Mucosa of gallbladder (tissue), 1 donor: Measurements from ENCODE around the gene PRKAG2. TPM values are rescaled to one million over a fixed set of nuclear protein-coding genes. Genes with fewer than 3 reads are reported as not detected.
"Not testable (repeated sequence)": the region's sequence is repeated elsewhere in the genome, so short reads cannot be mapped to it uniquely, and the experiment has no call there.

Experiments
- DNase-seq: peaks from one replicate; pipeline ENCODE4 v3.0.0-alpha.2; 2020; ENCODE audit warnings: low spot score
- total RNA-seq: library from RNA; stranded (reverse); gene quantifications from one replicate; pipeline ENCODE4 v1.2.1, GENCODE V29; 2021
- donor health status: DM: no; HTN: no; CAD: no.

The PRKAG2 gene
- 54.8 TPM for total RNA-seq

DNA sequence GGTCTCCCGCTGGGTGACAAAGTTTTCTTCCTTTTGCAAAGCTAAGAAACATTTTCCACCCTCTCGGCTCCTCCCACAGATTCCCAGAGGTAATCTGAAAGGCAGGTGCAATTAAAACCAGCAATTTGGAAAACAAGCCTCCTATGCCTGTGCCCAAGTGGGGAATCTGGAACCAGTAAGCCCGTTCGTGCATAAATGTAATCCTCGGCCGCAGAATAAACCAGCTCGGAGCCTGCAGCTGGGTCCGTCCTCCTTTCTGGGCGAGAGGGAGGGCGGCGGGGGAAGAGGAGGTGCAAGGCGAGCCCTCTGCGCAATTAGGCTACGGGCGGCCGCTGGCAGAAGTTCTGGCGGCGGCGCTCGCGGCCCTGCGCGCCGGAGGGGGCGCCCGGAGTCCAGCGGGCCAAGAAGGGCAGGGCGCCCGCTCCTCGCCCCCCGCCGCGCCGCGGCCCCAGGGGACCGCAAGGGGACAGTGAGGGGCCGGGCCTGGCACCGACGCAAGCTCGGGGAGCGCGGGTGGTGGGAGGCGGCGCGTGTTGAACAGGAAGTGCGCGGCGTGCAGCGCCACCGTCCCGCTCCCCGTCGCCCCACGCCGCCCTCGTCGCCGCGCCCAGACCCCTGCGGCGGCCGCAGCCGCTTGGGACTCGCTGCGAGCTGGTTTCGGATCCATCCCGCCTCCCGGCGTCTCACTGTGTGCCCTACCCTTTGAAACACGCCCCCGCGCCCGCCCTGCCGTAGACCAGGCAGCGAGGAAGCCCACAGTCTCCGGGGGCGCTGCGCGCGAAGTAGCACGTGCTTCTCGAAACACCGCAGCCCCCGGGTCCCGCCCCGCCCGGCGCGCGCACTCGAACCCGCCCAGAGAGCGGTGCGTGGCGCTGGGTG is at the start of gene PRKAG2:
Gene PRKAG2, minus strand, starts transcription at position 217 of the 879 bp plus-strand sequence. CDS start 495 bp downstream, outside the sequence.
- peak; percentile 55 for DNase-seq

DNA sequence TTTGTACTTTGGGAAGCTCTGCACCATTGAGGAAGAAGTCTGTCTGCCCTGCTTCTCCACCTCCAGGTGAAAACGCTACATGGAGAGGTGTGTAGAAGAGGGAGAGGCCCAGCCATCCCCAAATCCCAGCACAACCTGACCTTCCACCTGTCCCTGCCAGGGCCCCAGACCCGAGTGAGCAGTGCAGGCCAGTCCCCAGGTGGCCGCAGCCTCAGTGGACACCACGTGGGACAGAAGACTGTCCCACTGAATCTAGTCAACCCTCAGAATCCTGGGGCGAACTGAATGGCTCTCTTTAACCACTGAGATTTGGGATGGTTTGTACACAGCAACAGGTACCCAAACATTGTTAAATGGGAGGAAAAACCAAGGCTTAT is 49.4 kb upstream of the PRKAG2 start:
- DNase-seq = no peak

DNA sequence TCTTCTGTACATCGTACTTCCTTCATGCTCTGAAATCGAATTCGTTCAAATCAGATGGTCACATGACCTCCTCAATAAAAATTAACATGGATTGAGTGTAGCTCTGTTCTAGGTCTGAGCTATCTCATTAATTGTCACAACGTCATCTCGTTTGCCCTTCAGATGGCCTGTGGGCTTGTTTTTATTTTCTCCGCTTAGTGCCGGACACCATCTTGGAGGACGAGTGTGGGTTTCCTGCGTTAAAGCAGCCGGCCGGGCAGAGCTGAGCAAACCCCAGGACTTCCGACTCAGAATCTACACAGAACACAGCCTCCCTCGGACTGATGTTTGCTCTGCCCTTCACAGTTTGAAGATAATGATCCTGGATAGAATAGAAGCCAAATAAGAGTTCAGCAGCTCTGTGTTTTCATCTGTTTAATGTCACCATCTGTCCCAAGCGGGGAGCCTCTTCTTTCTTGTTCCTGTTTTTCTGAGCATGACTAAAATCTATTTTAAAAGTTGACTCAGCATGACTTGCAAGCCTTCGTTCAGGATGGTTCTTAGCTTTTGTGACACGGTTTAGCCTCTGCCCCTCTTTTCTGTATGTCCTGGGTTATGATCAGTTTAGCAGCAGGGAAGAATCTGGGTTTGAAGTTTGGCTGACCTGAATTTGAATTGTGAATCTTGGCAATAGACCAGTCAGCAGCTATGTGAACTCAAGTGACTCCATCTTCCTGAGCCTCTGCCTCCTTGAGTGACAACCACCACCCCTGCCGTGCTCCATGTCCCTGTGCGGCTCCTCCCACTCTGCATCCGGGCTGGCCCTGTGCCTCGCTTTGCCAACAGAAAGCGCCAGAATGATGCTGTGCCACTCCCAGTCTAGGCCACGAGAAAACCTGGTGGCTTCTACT is 48.8 kb upstream of the PRKAG2 start:
- DNase-seq = peak; percentile 22

DNA sequence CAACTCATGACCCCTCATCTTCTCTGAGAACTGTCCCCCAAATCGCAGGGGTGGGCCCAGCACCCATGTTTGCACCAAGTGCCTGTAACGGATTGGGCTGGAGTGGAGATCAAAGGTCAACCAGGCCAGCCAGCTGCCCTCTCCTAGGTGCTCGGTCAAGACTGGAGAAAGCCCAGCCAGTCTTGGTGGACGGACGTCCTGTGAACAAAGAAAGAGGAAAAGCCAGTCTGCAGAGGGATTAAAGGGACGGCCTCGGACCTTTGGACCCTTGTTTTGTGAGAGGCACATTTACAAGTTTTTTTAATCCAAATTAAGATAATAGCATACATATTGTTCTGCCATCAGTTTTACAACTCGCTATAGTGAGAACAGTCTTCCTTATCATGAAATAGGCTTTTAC is 47.6 kb upstream of the PRKAG2 start:
- DNase-seq = no peak

DNA sequence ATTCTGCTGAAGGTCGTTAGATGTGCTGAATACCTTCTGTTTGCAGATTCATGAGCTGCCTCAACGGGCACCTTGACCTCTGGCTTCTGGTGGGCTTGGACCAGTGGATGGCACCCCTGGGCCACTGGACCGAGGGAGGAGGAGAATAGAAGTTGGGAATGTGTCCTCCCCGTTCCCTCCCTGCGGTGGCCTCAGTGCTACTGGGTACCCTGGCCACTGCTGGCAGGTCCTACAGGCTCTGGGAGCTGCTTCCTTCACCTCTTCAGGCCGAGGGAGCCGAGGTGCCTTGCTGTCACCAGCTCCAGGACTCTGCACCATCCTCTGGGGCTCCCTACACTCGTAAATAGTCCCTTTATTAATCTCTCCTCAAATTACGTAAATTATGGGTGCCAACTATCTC is 47.1 kb upstream of the PRKAG2 start:
- no peak for DNase-seq

DNA sequence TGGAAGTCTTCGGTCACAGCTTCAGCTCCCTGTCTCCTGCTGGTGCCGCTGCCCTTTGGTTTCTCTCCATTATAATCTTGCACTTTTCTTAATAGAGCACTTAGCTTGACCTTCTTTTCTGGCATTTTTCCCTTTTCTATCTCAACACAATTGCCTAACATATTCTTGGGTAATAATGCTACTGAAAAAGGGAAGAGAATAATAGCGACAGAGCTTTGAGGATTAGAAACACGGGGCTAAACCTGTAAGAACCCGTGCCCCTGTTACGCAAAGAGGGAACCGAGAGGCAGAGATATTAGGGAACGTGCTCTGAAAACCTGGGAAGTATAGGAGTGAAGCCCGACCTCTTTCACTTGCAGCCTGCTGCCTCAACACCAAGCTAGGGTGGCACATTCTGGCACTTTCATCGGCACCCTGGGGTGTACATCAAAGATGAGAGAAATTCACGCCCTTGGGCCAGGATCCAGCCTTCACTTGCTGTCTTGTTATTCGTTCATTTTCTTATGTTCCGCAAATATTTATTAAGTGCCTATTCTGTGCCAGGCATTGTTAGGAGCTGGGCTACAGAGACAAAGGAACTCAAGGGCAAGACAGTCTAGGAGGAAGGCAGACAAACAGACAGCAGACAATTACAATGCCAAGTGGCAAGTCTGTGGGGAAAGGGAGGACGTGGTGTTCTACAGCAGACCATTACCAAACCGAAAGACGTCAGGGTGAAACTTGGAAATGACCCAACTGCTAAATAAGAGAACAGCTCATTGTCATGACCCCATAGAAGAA is 46.4 kb upstream of the PRKAG2 start:
- DNase-seq = peak; percentile 34

DNA sequence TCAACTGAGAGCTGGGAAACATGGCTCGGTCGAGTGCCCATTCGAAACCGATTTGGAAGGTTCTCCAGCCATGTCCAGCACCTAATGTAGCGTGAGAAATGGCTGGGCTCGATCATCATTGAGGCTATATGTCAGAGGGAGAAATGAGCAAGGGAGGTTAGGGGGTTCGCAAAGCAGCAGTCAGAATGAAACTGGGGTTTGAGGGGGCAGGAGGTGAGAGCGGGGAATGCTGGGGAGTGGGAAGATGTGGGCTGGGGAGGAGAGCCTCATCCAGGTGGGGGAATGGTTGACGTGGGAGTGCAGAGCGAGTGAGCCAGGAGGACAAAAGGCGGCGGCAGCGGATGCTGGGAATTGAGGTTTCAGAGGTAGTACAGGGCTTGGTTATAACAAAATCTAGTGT is 44.5 kb upstream of the PRKAG2 start:
- DNase-seq = no peak

DNA sequence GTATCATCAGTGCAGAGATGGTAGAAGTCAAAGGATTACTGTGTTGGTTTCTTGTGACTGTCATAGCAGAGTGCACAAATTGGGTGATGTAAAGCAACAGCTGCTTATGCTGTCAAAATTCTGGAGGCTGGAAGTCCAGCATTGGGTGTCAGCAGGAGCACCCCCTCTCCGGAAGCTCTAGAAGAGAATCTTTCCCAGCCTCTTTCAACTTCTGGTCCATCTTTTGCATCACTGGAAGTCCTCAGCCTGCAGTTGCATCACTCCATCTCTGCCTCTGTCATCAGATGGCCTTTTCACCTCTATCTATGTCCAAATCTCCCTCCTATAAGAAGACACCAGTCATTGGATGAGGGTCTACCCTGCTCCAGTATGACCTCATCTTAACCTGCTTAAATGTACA is 43.6 kb upstream of the PRKAG2 start:
- DNase-seq = no peak

DNA sequence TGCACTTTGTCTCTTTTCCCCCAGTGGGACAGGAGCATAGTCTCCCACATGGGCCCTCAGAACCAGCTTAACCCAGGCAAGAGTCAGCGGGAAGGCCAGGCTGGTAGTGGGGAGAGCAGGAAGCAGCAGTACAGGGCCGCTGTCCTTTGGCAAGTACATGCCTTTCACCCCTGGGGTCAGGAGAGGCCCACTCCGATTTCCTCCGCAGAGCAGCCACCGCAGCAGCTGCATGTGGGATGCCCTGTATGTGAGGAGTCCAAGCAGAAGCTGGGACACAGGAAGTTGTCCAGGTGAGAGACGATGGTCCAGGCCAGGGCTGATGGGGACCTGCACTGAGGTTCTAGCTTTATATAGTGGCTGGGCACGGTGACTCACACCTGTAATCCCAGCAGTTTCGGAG is 42.7 kb upstream of the PRKAG2 start:
- DNase-seq = no peak

DNA sequence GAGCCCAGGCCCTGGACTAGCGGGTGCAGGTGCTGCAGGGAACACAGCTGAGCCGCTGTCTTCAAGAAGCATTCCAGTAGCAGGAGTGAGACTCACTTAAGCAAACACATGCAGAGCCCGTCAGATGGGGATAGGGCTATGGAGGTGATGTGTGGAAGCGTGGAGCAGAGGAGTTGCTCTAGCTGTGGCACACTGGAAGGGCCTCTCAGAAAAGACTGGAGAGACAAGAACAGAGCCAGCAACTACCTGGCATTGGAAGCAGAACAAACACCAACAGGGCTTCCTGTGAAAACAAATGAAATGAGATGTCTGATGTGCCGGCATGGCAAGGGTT is 41.6 kb upstream of the PRKAG2 start:
- no peak for DNase-seq

DNA sequence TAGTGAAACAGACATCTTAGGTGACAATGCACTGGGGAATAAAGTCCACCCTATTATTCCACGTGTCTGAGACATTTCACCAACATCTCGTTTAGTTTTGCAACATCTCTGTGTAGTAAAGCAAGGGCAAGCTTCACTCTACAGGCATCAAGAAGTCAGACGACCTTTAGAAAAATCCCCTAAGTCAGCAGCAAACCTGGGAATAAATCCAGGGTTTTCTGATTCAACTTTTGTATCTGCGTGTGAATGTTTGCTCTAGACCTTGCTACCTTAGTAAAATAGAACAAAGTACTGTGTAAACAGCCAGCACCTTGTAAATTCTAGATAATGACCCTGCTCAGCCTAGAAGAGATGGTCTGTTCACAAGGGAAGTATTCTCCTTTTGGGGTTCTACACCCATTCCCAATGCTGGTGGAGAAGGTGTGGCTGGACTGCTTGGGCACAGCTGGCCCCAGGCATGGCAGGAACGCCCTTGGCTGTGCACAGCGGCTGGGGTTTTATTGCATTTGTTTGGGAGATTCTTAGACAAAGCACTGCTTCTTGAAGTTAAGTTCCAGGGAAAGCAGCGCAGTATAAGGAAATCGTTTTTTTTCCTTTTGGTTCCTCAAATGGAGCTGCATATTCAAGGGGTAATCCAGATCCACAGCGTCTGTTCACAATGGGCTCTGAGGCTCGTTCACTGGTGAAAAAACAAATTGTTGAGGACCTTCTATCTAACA is 41.0 kb upstream of the PRKAG2 start:
- no peak for DNase-seq

DNA sequence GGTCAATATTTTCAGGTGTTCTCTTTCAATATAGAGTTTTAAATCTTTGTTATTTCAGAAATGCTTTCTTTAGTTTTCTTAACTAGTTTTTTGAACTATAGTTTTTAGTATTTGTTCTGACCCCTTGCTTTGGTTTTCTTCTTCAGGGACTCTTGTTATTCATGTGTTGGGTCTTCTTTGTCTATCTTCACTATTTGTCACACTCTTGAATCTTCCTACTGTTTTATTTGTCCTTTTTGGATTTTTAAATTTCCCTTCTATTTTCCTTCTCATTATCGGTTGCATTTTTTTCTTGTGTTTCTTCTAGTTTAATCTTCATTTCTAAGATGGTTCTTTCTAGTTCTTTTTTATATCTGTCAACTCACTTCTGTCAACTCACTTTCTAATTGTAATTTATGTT is 37.1 kb upstream of the PRKAG2 start:
- no peak for DNase-seq

DNA sequence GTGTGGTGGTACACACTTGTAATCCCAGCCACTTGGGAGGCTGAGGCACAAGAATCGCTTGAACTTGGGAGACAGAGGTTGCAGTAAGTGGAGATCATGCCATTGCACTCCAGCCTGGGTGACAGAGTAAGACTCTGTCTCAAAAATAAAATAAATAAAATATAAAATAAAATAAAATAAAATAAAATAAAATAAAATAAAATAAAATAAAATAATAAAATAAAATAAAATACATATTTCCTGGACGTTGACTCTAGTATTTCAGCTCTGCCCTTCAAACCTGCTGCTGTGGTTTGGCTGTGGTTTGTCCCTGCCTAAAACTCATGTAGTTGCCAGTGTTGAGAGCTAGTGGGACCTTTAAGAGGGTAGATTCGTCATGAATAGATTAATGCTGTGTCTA is 33.7 kb upstream of the PRKAG2 start:
- not testable (repeated sequence) for DNase-seq

DNA sequence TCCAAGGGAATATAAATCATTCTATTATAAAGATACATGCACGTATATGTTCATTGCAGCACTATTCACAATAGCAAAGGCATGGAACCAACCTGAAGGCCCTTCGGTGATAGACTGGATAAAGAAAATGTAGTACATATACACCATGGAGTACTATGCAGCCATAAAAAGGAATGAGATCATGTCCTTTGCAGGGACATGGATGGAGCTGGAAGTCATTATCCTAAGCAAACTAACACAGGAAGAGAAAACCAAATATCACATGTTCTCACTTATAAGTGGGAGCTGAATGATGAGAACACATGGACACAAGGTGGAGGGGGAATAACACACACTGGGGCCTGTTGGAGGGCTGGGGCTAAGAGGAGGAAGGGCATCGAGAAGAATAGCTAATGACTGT is 30.2 kb upstream of the PRKAG2 start:
- DNase-seq = not testable (repeated sequence)

DNA sequence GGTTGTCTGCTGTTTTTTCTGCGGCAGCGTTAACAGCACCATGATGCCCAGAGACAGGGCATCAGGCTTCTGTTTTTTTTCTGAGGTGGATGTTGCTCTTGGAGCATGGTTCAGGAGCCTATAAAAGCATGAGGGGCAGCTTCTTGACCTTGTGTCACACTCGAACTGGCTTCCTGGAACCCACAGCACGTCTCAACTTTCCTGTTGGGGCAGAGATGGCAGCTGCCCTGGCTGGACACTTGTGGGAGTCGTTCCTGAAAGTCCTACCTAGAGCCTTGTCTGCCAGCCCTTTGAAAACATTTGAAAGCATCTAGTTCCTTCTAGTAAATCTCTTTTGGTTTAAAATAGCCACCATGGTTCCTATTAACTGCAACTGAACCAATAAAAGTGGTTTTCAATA is 28.9 kb upstream of the PRKAG2 start:
- DNase-seq = no peak

DNA sequence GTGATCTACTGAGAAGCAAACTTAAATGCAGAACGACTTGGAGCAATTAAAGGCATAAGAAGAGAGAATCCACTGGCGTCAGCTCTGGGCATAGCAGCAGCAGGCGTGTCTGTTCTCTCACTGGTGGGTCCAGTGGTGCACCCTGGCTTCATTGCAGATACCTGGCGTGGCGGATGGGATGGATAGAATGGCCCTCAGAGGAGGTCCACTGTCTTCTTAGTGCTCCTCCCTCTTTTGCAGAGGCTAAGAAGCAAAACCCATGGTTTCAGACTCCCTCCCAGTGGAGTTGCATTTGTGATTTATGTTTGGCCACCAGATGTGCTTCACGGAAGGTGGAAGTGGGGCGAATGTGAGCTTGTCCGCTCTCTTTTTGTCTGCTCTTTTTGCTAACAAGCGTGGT is 28.4 kb upstream of the PRKAG2 start:
- no peak for DNase-seq

DNA sequence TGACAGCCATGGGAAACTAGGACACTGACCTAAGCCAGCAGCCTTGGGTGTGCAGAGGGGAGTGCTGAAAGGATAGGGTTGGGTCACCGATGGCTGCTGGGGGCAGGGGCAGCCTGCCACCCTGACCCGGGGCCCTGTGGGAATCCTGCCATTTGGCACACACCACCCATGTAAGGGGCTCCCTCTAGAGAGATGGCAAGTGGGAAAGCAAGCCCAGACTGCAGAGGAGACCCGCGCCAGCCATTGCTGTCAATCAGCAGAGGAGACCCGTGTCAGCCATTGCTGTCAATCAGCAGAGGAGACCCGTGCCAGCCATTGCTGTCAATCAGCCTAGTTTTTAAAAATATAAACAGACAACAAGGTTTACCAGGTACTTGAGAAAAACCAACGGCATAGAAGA is 27.4 kb upstream of the PRKAG2 start:
- DNase-seq = no peak

DNA sequence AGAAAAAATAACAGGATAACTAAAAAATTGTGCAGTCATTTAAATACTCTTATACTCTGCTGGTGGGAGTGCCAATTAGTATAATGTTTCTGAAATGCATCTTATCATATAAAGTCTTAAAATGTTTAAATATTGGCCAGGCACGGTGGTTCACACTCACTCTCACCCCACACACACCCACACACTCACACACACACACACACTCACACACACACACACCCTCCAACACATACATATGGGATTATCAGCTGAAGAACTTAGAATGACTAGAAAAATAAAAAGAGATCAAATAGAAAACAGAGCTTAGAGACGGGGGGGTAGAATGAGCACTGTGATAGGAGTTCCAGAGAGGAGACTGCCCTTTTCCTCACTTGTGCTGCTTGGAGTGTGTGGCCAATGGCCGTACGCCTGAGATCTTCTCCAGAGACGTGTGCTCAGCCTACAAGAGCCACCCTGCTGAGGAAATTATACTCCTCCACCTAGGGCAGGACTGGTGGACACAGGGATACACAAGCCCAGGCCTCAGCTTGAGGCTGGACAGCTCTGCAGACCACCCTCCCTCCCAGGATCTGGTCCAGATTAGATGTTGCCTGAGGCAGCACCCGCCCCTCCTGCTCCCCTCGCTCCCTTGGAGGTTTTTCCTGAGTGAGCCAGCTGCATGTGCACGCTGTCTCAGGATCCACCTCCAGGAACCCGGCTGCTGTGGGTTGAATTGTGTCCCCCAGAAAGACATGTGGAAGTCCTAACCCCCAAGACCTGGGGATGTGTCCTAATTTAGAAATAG is 26.5 kb upstream of the PRKAG2 start:
- no peak for DNase-seq

DNA sequence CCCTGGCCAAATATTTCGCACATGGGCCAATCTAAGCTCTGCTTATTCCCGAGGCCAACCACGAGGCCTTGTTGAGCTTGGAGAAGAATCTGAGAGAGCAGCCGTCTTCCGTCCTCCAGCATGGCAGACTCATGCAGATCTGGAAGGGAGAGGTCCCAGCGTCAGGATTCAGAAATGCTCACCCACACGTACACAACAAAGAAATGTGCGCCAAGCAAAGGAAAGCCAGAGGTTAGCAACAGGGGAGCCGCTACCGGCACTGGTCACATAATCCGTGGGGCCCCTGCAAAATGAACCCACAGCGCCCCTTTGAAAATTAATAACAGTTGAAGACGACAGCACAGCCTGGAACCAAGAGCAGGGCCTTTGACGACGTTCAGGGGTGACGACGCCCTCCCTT is 25.4 kb upstream of the PRKAG2 start:
- DNase-seq = no peak

DNA sequence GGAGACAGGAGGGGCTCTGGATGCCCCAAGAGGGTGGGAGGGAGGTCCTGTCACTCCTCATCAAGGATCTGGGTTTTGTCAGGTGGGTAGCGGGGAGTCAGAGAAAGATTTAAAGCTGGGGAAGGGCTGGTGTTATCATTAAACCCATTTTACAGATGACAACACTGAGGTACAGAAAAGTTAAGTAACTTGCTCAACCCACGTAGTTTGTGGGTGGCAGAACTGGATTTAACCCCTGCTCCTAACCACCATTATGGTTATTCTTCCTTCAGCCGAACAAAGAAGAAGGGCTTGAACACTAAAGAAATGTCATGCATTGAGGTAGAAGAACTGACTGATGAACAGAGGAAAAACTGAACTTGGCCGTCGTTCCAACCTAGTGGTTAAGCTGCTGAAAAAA is 24.9 kb upstream of the PRKAG2 start:
- DNase-seq = no peak
